HG03045 (cell line): ENCODE results near the gene ALOX15.
"Not testable (repeated sequence)": the region's sequence is repeated elsewhere in the genome, so short reads cannot be mapped to it uniquely, and the experiment has no call there.

Experiments
- ATAC-seq: cut with Tn5 transposase; IDR thresholded peaks from one replicate; pipeline ENCODE4 v1.9.1; 2021; ENCODE audit warnings: mild to moderate bottlenecking, moderate library complexity; ENCODE audit not compliant: unreplicated experiment

The ALOX15 gene, protein sequence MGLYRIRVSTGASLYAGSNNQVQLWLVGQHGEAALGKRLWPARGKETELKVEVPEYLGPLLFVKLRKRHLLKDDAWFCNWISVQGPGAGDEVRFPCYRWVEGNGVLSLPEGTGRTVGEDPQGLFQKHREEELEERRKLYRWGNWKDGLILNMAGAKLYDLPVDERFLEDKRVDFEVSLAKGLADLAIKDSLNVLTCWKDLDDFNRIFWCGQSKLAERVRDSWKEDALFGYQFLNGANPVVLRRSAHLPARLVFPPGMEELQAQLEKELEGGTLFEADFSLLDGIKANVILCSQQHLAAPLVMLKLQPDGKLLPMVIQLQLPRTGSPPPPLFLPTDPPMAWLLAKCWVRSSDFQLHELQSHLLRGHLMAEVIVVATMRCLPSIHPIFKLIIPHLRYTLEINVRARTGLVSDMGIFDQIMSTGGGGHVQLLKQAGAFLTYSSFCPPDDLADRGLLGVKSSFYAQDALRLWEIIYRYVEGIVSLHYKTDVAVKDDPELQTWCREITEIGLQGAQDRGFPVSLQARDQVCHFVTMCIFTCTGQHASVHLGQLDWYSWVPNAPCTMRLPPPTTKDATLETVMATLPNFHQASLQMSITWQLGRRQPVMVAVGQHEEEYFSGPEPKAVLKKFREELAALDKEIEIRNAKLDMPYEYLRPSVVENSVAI

DNA sequence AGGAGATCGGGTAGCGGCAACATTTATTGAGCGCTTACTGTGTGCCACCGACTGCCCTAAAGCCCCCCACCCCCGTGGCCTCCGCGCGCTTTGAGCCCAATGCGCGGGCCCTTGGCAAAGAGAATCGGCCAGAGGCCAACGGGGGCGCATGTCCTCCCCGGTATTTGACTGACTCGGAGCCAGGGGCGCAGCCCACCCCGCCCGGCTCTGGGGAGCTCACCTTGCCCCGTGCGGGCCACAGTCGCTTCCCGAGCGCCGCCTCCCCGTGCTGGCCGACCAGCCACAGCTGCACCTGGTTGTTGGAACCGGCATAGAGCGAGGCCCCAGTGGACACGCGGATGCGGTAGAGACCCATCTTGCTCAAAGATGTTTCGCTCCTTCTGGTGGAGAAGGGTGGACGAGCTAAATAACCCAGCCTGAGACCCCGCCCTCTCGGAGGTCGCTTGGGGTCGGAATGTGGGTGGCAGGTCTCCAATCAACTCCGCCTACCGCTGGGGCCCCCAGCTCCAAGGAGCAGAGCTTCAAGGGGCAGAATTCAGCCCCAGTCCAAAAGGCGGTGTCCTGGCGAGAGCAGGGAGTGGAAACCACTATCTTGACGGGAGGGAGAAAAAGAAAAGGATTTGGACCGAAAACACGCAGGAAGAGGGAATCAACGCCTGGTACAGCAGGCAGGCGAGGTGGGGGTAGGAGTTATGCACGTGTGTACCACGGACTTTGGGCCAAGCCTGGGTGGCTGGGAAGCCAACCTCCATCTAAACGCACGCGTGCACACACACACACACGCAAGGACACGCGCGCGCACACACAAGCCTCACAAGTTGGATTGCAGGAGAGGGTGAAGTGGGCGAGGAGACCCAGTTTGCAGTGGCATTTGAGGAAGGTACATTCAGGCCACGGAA, at the start of gene ALOX15:
Gene ALOX15 (minus strand): TSS at position 382 of the 899 bp plus-strand sequence. CDS start 27 bp downstream, at position 355.
- ATAC-seq = no peak

DNA sequence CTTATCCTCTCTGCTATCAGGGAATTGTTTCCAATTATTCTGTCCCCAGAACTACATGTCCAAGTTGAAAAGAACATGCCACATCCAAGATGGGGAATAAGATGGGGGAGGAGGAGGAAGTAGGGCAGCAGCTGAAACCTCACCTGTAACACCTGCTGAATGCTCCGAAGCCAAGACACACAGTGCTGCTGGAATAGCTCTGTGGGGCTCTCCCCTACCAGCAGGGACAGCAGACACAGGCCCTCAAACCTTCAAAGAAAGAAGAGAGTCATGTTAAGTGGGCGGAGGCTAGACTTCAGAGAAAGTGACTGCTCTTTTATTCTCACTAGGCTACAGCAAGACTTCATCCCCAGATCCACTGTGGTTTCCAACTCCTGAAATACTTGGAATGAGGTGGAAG, 49.3 kb upstream of the ALOX15 start:
- no peak for ATAC-seq

DNA sequence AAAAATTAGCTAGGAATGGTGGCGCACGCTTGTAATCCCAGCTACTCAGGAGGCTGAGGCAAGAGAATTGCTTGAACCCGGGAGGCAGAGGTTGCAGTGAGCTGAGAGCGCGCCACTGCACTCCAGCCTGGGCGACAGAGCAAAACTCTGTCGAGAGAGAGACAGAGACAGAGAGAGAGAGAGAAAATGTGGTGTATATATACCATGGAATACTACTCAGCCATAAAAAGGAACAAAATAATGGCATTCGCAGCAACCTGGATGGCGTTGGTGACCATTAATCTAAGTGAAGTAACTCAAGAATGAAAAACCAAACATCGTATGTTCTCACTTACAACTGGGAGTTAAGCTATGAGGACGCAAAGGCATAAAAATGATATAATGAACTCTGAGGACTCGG, 48.4 kb upstream of the ALOX15 start:
- ATAC-seq = not testable (repeated sequence)

DNA sequence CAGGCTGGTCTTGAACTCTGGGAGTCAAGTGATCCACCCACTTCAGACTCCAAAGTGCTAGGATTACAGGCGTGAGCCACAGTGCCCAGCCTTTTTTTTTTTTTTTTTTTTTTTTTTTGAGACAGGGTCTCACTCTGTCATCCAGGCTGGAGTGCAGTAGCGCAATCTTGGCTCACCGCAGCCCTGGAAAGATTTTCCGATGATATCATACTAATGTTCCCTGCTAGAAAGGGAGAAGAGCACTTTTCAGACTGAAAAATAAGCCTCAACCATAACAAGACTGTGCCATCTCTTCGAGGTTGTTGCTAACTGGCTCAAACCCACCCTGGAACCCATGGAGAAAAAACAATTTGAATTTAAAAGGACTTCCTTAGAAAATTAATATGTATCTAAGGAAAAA, 42.3 kb upstream of the ALOX15 start:
- not testable (repeated sequence) for ATAC-seq

DNA sequence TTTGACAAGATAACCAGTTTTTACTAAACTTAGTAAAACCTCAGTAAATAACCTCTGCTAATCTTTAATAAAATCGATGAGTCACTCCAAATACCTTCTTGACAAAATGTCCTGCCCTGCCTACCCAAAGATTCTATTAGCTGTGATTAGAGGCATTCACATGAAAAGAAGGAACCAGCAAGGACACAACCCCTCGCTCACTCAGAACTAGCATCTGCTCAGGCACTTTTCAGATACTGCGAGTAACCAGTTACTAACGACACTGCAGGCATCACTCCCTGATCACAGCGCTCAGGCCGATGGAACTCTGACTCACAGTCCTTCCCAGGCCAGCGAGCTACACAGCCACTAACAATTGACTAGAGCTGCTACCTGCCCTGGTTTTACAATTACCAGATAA, 38.2 kb upstream of the ALOX15 start:
- no peak for ATAC-seq

DNA sequence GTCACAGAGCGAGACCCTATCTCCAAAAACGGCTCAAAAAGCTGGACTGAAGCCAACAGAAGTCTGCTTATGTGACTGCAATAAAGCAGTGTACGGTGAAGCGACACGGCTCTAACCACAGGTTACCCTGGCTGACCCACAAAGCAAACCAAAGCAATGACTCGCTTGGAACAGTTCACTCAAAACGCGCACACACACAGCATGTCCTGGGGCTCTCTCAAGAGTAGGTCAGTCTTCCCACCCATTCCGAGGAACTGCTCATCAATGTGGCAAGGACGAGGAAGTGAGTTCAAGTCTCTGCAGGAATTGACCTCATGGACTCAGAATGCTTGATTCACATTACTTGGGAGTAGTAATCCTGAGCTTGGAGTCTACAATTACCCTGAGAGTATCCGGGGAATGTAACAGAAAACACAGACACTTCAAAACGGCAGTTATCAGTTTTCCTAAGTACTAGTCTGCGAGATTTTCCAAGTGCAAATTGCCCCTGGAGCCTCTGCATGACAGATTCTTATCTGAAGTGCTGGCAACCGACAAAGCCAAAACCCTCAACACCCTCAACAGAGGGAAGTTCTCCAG, 37.1 kb upstream of the ALOX15 start:
- no peak for ATAC-seq

DNA sequence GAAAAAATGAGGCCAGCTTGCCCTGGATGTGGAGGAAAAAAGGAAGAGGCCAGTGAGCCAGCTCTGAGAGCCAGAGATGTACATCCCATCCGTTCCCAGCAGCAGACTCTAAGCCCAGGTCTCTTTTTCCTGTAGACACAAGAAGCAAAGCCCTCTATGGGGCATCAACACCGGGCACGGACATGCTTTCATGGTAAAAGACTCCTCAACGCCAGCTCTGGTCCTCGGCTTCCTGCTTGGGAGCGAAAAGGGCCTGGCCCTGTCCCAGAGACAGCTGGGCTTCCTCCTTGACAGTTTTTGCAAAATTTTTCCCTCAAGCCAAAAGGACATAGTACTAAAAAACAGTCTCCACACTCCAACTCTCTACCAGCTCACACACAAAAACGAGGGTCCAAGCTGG, 35.3 kb upstream of the ALOX15 start:
- ATAC-seq = no peak

DNA sequence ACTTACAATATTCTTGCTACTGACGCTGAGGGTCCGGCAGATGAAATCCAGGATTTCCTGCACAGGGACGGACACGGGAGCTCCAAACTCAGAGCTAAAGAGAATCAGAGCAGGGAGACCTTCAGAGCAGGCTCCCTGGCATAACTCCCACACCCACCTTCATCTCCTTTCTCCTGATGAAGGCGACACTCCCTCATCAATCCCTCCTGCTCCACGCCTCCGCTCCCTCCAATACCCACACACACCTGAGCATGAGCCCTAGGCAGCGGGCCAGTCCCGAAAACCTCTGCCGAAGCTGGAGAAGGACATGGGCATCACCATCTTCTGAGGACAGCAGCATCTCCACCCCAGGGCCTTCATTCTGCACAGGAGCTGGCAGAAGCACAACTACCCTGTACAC, 34.3 kb upstream of the ALOX15 start:
- ATAC-seq = no peak

DNA sequence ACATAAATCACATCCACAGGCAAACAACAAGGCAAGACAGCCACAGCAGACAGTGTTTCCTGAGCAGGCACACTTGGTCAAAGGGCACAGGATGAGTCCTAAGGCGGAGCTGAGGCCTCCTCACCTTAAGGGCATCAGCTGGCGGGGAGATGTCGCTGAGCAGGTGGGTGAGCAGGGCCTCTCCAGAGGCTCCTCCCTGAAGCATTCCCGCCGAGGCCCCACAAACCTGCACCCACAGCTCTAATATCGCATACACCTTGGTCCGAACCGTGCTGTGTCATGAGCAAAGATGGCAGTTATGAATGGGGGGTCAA, 33.2 kb upstream of the ALOX15 start:
- ATAC-seq = no peak

DNA sequence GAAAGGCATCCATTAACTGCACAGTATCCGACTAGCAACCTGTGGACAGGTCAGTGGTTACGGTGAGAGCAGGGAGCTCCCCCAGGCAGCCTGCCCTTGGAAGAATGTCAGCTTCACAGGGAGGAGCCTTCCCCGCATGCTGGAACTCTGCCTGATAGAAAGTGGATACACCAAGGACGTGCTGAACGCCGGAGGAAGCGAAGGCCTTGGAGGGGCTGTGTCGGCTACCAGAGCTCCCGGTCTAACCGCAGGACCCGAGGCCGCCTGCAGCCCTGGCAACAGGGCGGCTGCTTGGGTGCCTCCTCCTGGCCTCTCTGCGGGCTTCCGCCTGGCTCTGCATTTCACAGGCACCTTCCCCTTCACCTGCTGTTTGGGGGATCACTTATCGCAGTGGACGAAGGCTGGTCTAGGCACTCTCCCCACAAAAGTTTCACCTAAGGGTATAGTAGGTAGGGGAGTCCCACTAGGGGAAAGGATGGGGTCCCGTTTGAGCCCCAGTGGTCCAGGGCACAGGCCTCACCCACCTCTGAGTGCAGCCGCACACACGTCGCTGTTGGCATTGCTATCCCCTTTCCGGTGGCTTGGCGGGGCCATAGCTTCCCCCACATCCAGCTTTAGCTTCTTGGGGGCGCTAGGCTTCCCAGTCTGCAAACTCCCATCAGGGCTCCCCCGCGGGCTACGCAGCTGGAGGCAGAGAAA, 32.7 kb upstream of the ALOX15 start:
- no peak for ATAC-seq

DNA sequence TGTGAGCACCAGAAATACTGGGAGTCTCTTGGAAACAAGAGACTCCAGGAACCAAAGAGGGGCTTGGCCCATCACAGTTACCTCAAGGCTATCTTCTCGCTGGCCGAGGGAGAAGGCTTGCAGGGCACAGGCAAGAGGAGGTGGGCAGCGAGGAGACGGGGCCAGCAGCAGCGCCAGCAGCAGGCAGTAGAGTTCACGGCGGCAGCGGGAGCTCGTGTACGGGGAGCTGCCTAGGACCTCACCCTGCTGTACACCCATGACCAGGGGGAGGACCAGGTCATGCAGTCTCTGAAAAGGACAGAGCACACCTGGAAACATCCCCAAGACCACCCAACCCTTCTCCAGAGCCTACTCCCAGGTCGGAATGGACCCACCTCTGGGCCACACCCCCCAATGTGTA, 31.7 kb upstream of the ALOX15 start:
- ATAC-seq = no peak

DNA sequence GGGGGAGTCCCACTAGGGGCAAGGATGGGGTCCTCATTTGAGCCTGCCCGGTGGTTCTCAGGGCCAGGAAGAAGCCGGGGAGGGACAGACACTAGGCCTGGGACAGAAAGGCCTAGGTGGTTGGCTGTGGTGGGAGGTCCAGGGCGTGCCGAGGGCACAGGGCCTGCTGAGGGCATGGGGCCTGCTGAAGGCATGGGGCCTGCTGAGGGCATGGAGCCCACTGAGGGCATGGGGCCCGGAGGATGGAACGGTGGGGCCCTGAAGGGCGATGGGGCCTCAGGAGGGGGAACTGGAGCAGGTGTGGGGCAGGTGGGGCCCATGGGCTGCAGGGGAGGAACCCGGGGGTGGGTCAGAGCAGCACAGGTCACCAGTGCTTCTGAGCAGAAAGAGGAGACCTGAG, 31.3 kb upstream of the ALOX15 start:
- no peak for ATAC-seq

DNA sequence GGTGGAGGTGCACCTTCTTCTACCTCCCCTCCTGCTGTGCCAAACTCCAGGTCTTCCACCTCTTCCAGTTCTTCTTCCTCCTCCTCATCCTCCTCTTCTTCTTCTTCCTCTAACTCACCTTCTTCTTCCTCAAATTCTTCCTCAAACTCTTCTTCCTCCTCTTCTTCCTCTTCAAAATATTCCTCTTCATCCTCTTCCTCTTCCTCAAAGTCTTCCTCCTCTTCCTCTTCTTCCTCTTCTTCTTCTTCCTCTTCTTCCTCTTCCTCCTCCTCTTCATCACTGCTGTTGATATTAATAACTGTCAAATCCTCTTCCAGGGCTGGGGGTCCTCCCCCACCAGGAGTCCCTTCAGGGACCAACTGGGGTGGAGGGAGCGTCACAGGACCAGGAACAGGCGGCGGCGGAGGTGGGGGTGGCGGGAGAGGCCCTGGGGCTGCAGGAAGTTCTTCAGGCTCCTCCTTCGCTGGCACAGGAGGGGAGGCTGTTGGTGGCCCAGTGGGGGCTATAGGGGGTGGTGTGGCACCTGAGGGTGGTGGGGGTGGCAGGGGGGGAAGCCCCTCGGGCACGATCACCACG, 30.7 kb upstream of the ALOX15 start:
- ATAC-seq = no peak

DNA sequence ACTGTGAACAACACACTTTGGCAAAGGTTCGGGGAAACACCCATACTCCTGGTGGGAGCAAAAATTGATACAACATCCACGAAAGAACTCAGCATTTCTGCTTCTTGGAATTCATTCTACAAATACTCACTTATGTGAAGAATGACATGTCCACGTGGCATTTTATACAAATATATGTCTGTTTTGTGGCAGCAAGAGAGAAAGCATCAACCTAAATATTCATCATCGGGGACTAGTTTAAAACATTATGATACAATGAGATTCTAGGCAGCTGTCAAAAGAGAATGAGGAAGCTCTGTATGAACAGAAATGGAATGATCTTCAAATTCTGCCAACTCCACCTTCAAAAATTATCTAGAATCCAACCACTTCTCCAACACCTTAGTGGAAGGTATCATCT, 25.7 kb upstream of the ALOX15 start:
- ATAC-seq = no peak

DNA sequence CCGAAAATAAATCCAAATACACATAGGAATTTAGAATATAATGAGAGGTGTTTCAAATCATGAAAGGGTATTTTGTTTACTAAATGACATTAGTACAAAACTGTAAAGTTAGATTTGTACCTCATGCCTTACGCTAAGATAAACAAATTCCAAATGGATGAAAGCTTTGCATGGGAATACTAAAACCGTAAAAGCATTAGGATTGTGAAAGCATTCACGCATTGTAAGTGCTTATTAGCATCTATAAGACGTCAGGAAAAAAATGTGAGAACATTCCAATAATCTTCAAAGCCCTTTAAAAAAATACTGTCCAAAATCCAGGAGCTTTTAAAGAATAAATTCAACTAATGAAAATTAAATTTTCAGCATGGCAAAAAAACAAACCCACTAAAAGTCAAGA, 24.8 kb upstream of the ALOX15 start:
- no peak for ATAC-seq

DNA sequence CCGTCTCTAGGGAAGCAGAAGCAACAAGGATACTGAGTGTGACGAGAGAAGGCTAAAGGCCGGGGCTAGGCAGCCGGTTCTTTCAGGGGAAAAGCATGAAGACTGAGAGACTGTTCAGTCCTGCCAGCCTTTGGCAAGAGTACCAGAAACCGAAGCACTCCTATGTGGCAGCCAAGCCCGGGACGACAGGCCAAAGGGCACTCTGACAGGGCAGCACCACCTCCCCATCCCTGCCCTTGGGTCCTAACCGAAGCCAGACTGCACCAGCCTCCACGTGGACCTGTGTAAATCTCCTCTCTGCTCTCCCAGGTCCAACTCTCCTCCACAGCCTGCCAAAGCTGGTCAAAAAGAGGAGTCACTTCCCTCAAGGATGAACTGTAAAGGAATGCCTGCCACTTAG, 23.5 kb upstream of the ALOX15 start:
- ATAC-seq = no peak

DNA sequence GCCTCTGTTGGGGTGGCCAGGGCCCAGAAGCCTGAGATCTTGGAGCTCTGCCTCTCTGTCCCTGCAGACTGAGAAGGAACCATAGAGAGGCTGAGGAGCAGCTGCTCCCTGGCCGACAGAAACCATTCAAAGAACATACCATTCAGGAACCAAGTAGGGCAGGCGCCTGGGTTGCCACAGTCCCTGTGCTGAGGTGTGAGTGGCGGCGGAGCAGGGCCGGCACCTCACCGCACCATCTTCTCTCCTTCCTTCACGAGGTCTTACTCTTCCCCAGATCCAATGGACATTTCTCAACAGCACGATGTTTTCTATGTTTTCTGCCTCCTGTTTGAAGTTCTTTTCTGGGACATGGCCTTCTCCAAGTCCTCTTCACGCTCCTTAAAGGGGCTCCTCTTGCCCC, 22.8 kb upstream of the ALOX15 start:
- ATAC-seq = no peak

DNA sequence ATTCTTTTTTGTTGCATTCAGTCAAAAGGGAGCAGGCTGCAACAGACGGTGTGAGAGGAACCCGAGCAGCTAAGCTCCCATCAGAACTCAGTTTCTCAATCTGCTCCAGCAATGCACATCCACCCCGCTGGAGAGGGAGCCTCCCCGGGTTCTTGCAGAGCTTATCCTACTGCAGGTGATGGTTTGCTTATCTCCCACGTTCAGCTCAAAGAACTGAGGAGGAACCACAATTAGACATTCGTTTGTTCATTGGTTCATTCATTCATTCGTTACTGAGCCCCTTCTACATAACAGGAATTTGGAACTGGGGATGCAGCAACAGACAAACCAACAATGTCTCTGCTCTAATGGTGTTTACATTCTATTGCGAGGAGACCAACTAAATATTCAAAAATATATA, 22.2 kb upstream of the ALOX15 start:
- no peak for ATAC-seq

DNA sequence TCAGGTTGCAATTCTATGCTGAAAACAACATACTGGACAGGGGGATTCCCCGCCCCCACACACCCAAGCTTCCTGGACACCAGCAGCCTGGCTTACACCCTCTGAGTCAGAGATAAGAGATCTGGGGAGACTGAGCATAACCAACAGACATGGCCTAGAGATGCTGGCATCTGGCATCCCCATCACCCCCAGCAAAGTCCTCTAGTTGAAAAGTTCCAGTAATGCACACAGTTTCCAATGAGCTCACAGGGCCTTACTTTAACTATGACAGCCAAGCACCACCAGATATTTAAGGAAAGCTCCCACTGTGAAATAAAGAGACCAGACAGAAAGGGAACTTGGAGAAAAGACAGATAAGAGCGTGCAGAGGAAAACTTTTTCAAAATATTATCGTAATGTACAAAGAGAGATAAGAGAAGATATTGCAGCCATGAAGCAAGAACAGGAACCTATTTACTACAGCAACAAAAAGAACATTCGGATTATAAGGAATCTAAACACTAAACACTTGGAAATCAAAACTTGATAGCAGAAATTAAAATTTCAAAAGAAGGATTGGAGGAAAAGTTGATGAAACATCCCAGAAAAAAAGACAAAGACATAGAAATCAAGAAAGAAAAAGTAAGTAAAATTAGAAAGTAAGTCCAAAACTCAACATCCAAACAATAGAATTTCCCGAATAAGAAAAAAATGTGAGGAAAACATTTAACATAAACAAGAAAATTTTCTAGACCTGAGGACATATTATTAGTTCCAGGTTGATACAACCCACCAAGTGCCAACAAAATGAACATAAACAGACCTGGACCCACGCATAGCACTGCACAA, 17.2 kb upstream of the ALOX15 start:
- no peak for ATAC-seq

DNA sequence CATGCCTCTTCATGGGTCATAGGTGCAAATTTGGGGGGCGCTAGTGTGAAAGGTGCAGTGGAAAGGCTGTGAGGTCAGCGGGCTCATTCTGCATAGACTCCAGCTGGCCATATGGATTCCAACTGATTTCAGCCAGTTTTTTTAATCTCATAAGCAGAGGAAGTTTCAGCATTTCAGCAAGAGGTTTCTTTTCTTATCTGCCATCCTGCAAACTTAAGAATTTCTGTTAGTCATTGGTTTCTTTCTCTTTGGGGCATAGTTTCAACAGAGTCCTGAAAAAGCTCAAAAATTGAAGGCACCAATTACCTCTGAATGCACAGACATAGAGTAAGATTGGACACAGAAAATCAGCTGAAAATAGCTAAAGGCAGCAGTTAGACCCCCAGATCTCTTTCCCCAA, 16.2 kb upstream of the ALOX15 start:
- no peak for ATAC-seq
